GM18873 (cell line): ENCODE data around the gene DRC1.

Experiments
- ATAC-seq: cut with Tn5 transposase; IDR thresholded peaks from one replicate; pipeline ENCODE4 v1.9.1; 2021; ENCODE audit warnings: mild to moderate bottlenecking, moderate library complexity, moderate number of reproducible peaks; ENCODE audit not compliant: unreplicated experiment, low FRiP score

The DRC1 gene

GRCh38 chr2:26488463-26489212 is 86.9 kb downstream of the DRC1 start:
- ATAC-seq = no peak

- no peak for ATAC-seq
These were observed 87.6 kb downstream of the DRC1 start for GRCh38 chr2:26489213-26489850.

GRCh38 chr2:26491563-26492167 is 89.9 kb downstream of the DRC1 start:
- no peak for ATAC-seq

GRCh38 chr2:26492749-26493515 is 91.2 kb downstream of the DRC1 start:
- no peak for ATAC-seq

GRCh38 chr2:26493566-26493965 is 91.8 kb downstream of the DRC1 start:
- no peak for ATAC-seq

- ATAC-seq = no peak
These were observed 92.5 kb downstream of the DRC1 start for GRCh38 chr2:26494199-26494598.

- no peak for ATAC-seq
These were observed 93.2 kb downstream of the DRC1 start for GRCh38 chr2:26494891-26495290.

- no peak for ATAC-seq
These were observed 94.1 kb downstream of the DRC1 start for GRCh38 chr2:26495705-26496297.

GRCh38 chr2:26500406-26500805 is 98.7 kb downstream of the DRC1 start:
- no peak for ATAC-seq

GRCh38 chr2:26503231-26503880 is 101.6 kb downstream of the DRC1 start:
- no peak for ATAC-seq

GRCh38 chr2:26504002-26504401 is 102.3 kb downstream of the DRC1 start:
- ATAC-seq = no peak

GRCh38 chr2:26506279-26506678 is 104.6 kb downstream of the DRC1 start:
- no peak for ATAC-seq
